Erythroblast (primary cell): ENCODE measurements around the gene RGS7.

ENCODE experiments used
- GATA1 ChIP-seq: IDR thresholded peaks from 2 replicates; pipeline ENCODE4 v1.6.1; 2011; ENCODE audit warnings: low read depth, mild to moderate bottlenecking, control low read depth, low read length, moderate library complexity
- POLR2A ChIP-seq: IDR thresholded peaks from 2 replicates; pipeline ENCODE4 v1.6.1; 2011; ENCODE audit warnings: mild to moderate bottlenecking, low read length

- TF ChIP-seq POLR2A (no peak), GATA1 (no peak)
Observed at GRCh38 chr1:241311056-241311746, 45.8 kb downstream of the RGS7 start.
